Caco-2 (cell line): ENCODE measurements around the gene DKKL1. TPM values are rescaled to one million over a fixed set of nuclear protein-coding genes. Genes with fewer than 3 reads are reported as not detected.

Experiments used
- BruUV-seq: library from RNA; stranded (reverse); fragments of 400-500 nt; replicated peaks from 2 replicates; lab custom pipeline; 2021; lab: Mats Ljungman, UMichigan
- CTCF ChIA-PET: fragments of 300-600 bp; sonication (Branson Sonifier 250); formaldehyde crosslinking; loops from one replicate; lab custom pipeline; 2022; ENCODE audit warnings: antibody characterized with exemption; lab: Charles Lee
- POLR2A ChIA-PET: fragments of 300-600 bp; sonication (Branson Sonifier 250); formaldehyde crosslinking; loops from one replicate; lab custom pipeline; 2022; ENCODE audit warnings: antibody characterized with exemption; lab: Charles Lee
- DNase-seq, 2 experiments: peaks; one replicate each; pipeline versions ENCODE4 v3.0.0 to v3.0.0-alpha.2; 2020 to 2022
- H3K27me3 ChIP-seq: replicated peaks from 2 replicates; pipeline ENCODE4 v1.6.0; 2011; ENCODE audit warnings: low read length; ENCODE audit not compliant: control insufficient read depth, insufficient read depth
- H3K36me3 ChIP-seq: 2 replicates; pipeline ENCODE4 v1.5.1; 2011; ENCODE audit warnings: low read length; ENCODE audit not compliant: control insufficient read depth, insufficient read depth
- H3K4me1 ChIP-seq: fragments of 250-450 bp; sonication (Bioruptor Pico); 2 replicates; pipeline ENCODE4 v1.5.1; 2020; ENCODE audit warnings: mild to moderate bottlenecking
- H3K4me3 ChIP-seq: 2 replicates; pipeline ENCODE4 v1.5.1; 2011; ENCODE audit warnings: low read depth, mild to moderate bottlenecking, control low read depth, low read length
- H3K9me3 ChIP-seq: fragments of 250-450 bp; sonication (Bioruptor Pico); 2 replicates; pipeline ENCODE4 v1.5.1; 2020; ENCODE audit warnings: mild to moderate bottlenecking, moderate library complexity
- H3K27ac Mint-ChIP-seq: one replicate; pipeline ENCODE4 v1.8.0; 2022; ENCODE audit warnings: mixed read lengths; ENCODE audit not compliant: unreplicated experiment
- H3K27me3 Mint-ChIP-seq: one replicate; pipeline ENCODE4 v1.8.0; 2022; ENCODE audit warnings: mixed read lengths; ENCODE audit not compliant: insufficient read depth, unreplicated experiment
- H3K36me3 Mint-ChIP-seq: one replicate; pipeline ENCODE4 v1.8.0; 2022; ENCODE audit warnings: mild to moderate bottlenecking, mixed read lengths; ENCODE audit not compliant: insufficient read depth, unreplicated experiment
- H3K4me1 Mint-ChIP-seq: one replicate; pipeline ENCODE4 v1.8.0; 2022; ENCODE audit warnings: low read depth, mixed read lengths; ENCODE audit not compliant: unreplicated experiment
- H3K4me3 Mint-ChIP-seq: one replicate; pipeline ENCODE4 v1.8.0; 2022; ENCODE audit warnings: mild to moderate bottlenecking, moderate library complexity, mixed read lengths; ENCODE audit not compliant: unreplicated experiment
- H3K9me3 Mint-ChIP-seq: one replicate; pipeline ENCODE4 v1.8.0; 2022; ENCODE audit warnings: mixed read lengths; ENCODE audit not compliant: unreplicated experiment
- CTCF ChIP-seq, 2 experiments: fragments of 200-600 bp in 1 of 2; IDR thresholded peaks; 1 replicate in 1 of 2; 2 replicates in 1 of 2; pipeline versions ENCODE4 v1.5.1 to v1.8.0; 2011 to 2022; ENCODE audit warnings: antibody characterized with exemption in 1 of 2, control low read depth in 1 of 2, inconsistent platforms in 1 of 2, low read depth in 1 of 2, low read length in 1 of 2, mild to moderate bottlenecking in 1 of 2, moderate library complexity in 1 of 2; ENCODE audit not compliant: insufficient read depth in 1 of 2, severe bottlenecking in 1 of 2, unreplicated experiment in 1 of 2
- intact Hi-C: fragments of 100-400 bp; cut with micrococcal nuclease; formaldehyde crosslinking; loops from one replicate; pipeline ENCODE4 v1.10.0; 2022; ENCODE audit not compliant: unreplicated experiment
- total RNA-seq: library from RNA; stranded (reverse); gene quantifications from 2 replicates; pipeline ENCODE4 v1.2.3, GENCODE V29; 2022

The DKKL1 gene
- total RNA-seq, 1 experiment from 2014 or later = not detected

- peaks cover 6% of the 10 kb centered on the region for H3K27me3 Mint-ChIP-seq
- intact Hi-C loops = no loop called here
- Histone ChIP-seq H3K9me3 (no peaks in the 10 kb centered on the region), H3K4me1 (no peaks in the 10 kb centered on the region), H3K4me3 (no peak overlapping the region), H3K27me3 (no peaks in the 10 kb centered on the region), H3K36me3 (no peaks in the 10 kb centered on the region)
- no TSS peak for BruUV-seq
- ChIA-PET CTCF (no interaction called here), POLR2A (no interaction called here)
- no peak overlapping the region for H3K27ac Mint-ChIP-seq
- peaks cover 6% of the 10 kb centered on the region for H3K36me3 Mint-ChIP-seq
- no peak for TF ChIP-seq CTCF (IDR thresholded peaks at IDR 0.05; ENCODE audit: insufficient read depth in 1 of 2, low read depth in 1 of 2, low read length in 1 of 2, severe bottlenecking in 1 of 2, unreplicated experiment in 1 of 2)
- H3K4me3 Mint-ChIP-seq = no peak overlapping the region
- no peaks in the 10 kb centered on the region for H3K9me3 Mint-ChIP-seq
- no peaks in the 10 kb centered on the region for H3K4me1 Mint-ChIP-seq
- DNase-seq = no peak
These were observed 48.1 kb downstream of the DKKL1 start for GRCh38 chr19:49411681-49412326.

DNA sequence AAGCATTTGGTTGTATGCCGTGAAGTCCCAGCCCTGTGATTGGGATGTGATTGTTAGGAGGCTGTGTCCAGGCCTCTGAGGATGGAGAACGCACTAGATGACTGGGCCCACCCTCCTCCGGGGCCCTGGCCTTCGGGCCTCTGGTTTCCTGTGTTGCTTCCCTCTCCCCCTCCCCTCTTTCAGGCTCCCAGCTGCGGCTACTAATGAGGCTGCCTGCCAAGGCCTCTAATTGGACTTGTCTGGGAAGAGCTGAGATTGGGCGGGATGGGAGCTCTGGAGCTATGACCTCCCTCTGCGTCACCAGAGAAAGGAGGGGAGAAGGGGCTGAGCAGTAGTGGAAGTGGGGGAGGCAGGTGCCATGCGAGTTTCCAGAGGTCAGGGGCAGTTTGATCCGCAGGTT, 49.7 kb downstream of the DKKL1 start:
- H3K4me1 Mint-ChIP-seq = no peaks in the 10 kb centered on the region
- CTCF ChIA-PET = interaction anchor here (0.5 to 0.6 kb wide), 2 partner anchors 29 to 320 kb away, joined by 4 to 6 read pairs; no protein-coding TSS in a partner anchor
- POLR2A ChIA-PET = no interaction called here

DNA sequence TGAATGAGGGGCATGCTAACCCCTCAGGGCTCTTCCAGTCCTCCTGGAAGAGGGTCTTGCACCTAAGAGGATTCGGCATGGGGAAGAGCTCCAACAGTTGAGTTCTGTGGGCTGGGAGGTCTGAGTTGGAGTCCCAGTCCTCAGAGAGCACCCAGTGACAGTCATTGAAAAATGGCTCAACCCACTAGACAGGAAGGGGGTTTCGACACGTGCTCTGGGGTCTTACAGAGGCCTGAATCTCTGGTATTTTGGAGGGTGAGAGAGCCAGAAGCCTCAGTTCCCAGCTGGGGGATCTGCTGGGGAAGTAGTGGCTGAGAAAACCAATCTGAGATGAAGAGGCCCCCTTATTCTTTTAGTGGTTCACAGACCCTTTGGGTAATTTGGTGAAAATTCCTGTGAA, 50.6 kb downstream of the DKKL1 start:
- Mint-ChIP-seq H3K27ac (no peak overlapping the region), H3K36me3 (no peaks in the 10 kb centered on the region), H3K4me3 (no peak overlapping the region), H3K4me1 (no peaks in the 10 kb centered on the region), H3K27me3 (peaks cover 11% of the 10 kb centered on the region), H3K9me3 (no peaks in the 10 kb centered on the region)
- DNase-seq = no peak
- no peaks in the 10 kb centered on the region for H3K36me3 ChIP-seq
- BruUV-seq = no TSS peak
- intact Hi-C loops = no loop called here
- no peaks in the 10 kb centered on the region for H3K27me3 ChIP-seq
- H3K4me3 ChIP-seq = no peak overlapping the region
- no peak for TF ChIP-seq CTCF (IDR thresholded peaks at IDR 0.05; ENCODE audit: insufficient read depth in 1 of 2, low read depth in 1 of 2, low read length in 1 of 2, severe bottlenecking in 1 of 2, unreplicated experiment in 1 of 2)
- no peaks in the 10 kb centered on the region for H3K4me1 ChIP-seq
- ChIA-PET CTCF (no interaction called here), POLR2A (no interaction called here)
- no peaks in the 10 kb centered on the region for H3K9me3 ChIP-seq

More for the DNA sequence above, 49.7 kb downstream of the DKKL1 start:
- no peaks in the 10 kb centered on the region for H3K9me3 ChIP-seq
- Mint-ChIP-seq H3K27me3 (peaks cover 9% of the 10 kb centered on the region), H3K4me3 (no peak overlapping the region), H3K27ac (no peak overlapping the region), H3K36me3 (no peaks in the 10 kb centered on the region), H3K9me3 (no peaks in the 10 kb centered on the region)
- TF ChIP-seq CTCF (IDR thresholded peaks at IDR 0.05; ENCODE audit: insufficient read depth in 1 of 2, low read depth in 1 of 2, low read length in 1 of 2, severe bottlenecking in 1 of 2, unreplicated experiment in 1 of 2) = no peak
- no peak overlapping the region for H3K4me3 ChIP-seq
- H3K27me3 ChIP-seq = no peaks in the 10 kb centered on the region
- no TSS peak for BruUV-seq
- intact Hi-C loops = no loop called here
- no peak for DNase-seq
- no peaks in the 10 kb centered on the region for H3K4me1 ChIP-seq
- H3K36me3 ChIP-seq = no peaks in the 10 kb centered on the region
